H1 (cell line): ENCODE results near the gene MYBPH. TPM values are rescaled to one million over a fixed set of nuclear protein-coding genes. Genes with fewer than 3 reads are reported as not detected.

Source experiments
- CTCF ChIA-PET: fragments of 300-600 bp; sonication (Branson Sonifier 250); formaldehyde crosslinking; loops from one replicate; lab custom pipeline; 2021; ENCODE audit not compliant: partially characterized antibody; lab: Charles Lee
- POLR2A ChIA-PET: fragments of 300-600 bp; sonication (Branson Sonifier 250); formaldehyde crosslinking; loops from one replicate; lab custom pipeline; 2021; ENCODE audit warnings: inconsistent platforms; ENCODE audit not compliant: partially characterized antibody; lab: Charles Lee
- DNase-seq, 2 experiments: peaks; one replicate each; pipeline versions ENCODE4 v3.0.0 to v3.0.0-alpha.2; 2010 to 2022; ENCODE audit warnings: low spot score in 2 of 2, low read depth in 1 of 2, mixed read lengths in 1 of 2
- FAIRE-seq: peaks from 2 replicates; lab custom pipeline; 2011; peaks lifted over from hg19 to GRCh38; lab: Jason Lieb, UNC
- H2AFZ ChIP-seq: 2 replicates; pipeline ENCODE4 v1.8.1; 2012; ENCODE audit warnings: low read length, inconsistent platforms
- H2AK5ac ChIP-seq: 2 replicates; pipeline ENCODE4 v1.6.1; 2013; ENCODE audit warnings: low read depth, low read length
- H2BK120ac ChIP-seq: replicated peaks from 2 replicates; pipeline ENCODE3; 2013; ENCODE audit warnings: low read depth, low read length, inconsistent platforms
- H2BK12ac ChIP-seq: 2 replicates; pipeline ENCODE4 v1.6.1; 2013; ENCODE audit warnings: low read depth, low read length
- H2BK15ac ChIP-seq: 2 replicates; pipeline ENCODE4 v1.6.1; 2013; ENCODE audit warnings: low read length
- H2BK20ac ChIP-seq: 2 replicates; pipeline ENCODE4 v1.6.1; 2013; ENCODE audit warnings: low read length
- H2BK5ac ChIP-seq: 2 replicates; pipeline ENCODE4 v1.6.1; 2013; ENCODE audit warnings: low read depth, low read length
- H3K14ac ChIP-seq: 2 replicates; pipeline ENCODE4 v1.6.1; 2013; ENCODE audit warnings: inconsistent platforms; ENCODE audit not compliant: insufficient read length
- H3K18ac ChIP-seq: 2 replicates; pipeline ENCODE4 v1.6.1; 2013; ENCODE audit warnings: low read length; ENCODE audit errors: extremely low read depth
- H3K23ac ChIP-seq: 2 replicates; pipeline ENCODE4 v1.6.1; 2013; ENCODE audit warnings: inconsistent platforms; ENCODE audit not compliant: insufficient read length
- H3K23me2 ChIP-seq: 2 replicates; pipeline ENCODE4 v1.6.1; 2013; ENCODE audit warnings: low read depth, low read length
- H3K27ac ChIP-seq: 2 replicates; pipeline ENCODE4 v1.6.1; 2011; ENCODE audit warnings: low read depth, low read length, inconsistent platforms
- H3K27me3 ChIP-seq, 4 experiments: replicated peaks in 1 of 4; 1 replicate in 1 of 4; 2 replicates in 3 of 4; pipeline versions ENCODE4 v1.6.1 to v1.8.1; 2011 to 2013; ENCODE audit warnings: low read length in 3 of 4, mild to moderate bottlenecking in 3 of 4, inconsistent platforms in 2 of 4, mixed read lengths in 2 of 4, moderate library complexity in 1 of 4; ENCODE audit not compliant: control insufficient read depth in 3 of 4, insufficient read depth in 3 of 4; ENCODE audit errors: extremely low read depth in 1 of 4
- H3K36me3 ChIP-seq, 4 experiments: 2 replicates each; pipeline versions ENCODE4 v1.6.1 to v1.8.1; 2011 to 2013; ENCODE audit warnings: mild to moderate bottlenecking in 4 of 4, low read length in 3 of 4, moderate library complexity in 2 of 4, control low read depth in 1 of 4, inconsistent platforms in 1 of 4; ENCODE audit not compliant: insufficient read depth in 4 of 4, control insufficient read depth in 2 of 4
- H3K4ac ChIP-seq: replicated peaks from 2 replicates; pipeline ENCODE3; 2013; ENCODE audit warnings: low read length, low read depth, mixed read lengths, inconsistent platforms; ENCODE audit not compliant: insufficient read length
- H3K4me1 ChIP-seq, 4 experiments: replicated peaks in 1 of 4; 1 replicate in 1 of 4; 2 replicates in 3 of 4; pipeline versions ENCODE4 v1.6.1 to v1.8.1; 2011 to 2013; ENCODE audit warnings: low read length in 3 of 4, inconsistent platforms in 2 of 4, mixed read lengths in 1 of 4; ENCODE audit not compliant: insufficient read depth in 4 of 4, control insufficient read depth in 3 of 4
- H3K4me2 ChIP-seq, 2 experiments: 2 replicates each; pipeline versions ENCODE4 v1.6.1 to v1.8.1; 2011 to 2013; ENCODE audit warnings: low read depth in 2 of 2, low read length in 2 of 2, control low read depth in 1 of 2, inconsistent platforms in 1 of 2, mild to moderate bottlenecking in 1 of 2; ENCODE audit not compliant: insufficient read depth in 1 of 2
- H3K4me3 ChIP-seq, 4 experiments: fragments of 200-600, 300-600 bp in 1 of 4; sonication (generic), shearing (Covaris generic), sonication (Bioruptor Twin) in 1 of 4; 2 replicates each; pipeline versions ENCODE4 v1.5.1 to v1.8.1; 2011 to 2016; ENCODE audit warnings: low read length in 4 of 4, low read depth in 3 of 4, control low read depth in 2 of 4, inconsistent platforms in 2 of 4, mild to moderate bottlenecking in 2 of 4, mixed read lengths in 1 of 4, moderate library complexity in 1 of 4; ENCODE audit not compliant: insufficient read depth in 2 of 4; ENCODE audit errors: extremely low read depth in 1 of 4
- H3K56ac ChIP-seq: replicated peaks from 2 replicates; pipeline ENCODE3; 2013; ENCODE audit warnings: low read depth, mild to moderate bottlenecking, mixed read lengths, low read length, inconsistent platforms; ENCODE audit not compliant: insufficient read length
- H3K79me1 ChIP-seq: 2 replicates; pipeline ENCODE4 v1.6.1; 2013; ENCODE audit warnings: low read depth, low read length, control low read depth
- H3K79me2 ChIP-seq, 2 experiments: 2 replicates each; pipeline versions ENCODE4 v1.6.1 to v1.8.1; 2012 to 2013; ENCODE audit warnings: low read length in 2 of 2, mild to moderate bottlenecking in 2 of 2, inconsistent platforms in 1 of 2; ENCODE audit not compliant: insufficient read depth in 2 of 2, control insufficient read depth in 1 of 2
- H3K9ac ChIP-seq, 4 experiments: replicated peaks in 1 of 4; 1 replicate in 1 of 4; 2 replicates in 3 of 4; pipeline versions ENCODE4 v1.6.1 to v1.8.1; 2011 to 2013; ENCODE audit warnings: low read depth in 3 of 4, low read length in 3 of 4, control low read depth in 2 of 4, mild to moderate bottlenecking in 2 of 4, moderate library complexity in 2 of 4, inconsistent platforms in 1 of 4; ENCODE audit errors: extremely low read depth in 1 of 4
- H3K9me3 ChIP-seq, 2 experiments: 2 replicates each; pipeline versions ENCODE4 v1.6.1 to v1.8.1; 2012 to 2013; ENCODE audit warnings: mild to moderate bottlenecking in 2 of 2, moderate library complexity in 2 of 2, control low read depth in 1 of 2, inconsistent platforms in 1 of 2, low read depth in 1 of 2, low read length in 1 of 2, mixed read lengths in 1 of 2; ENCODE audit not compliant: insufficient read depth in 2 of 2
- H4K20me1 ChIP-seq, 2 experiments: replicated peaks in 1 of 2; 2 replicates each; pipeline versions ENCODE3 to v1.8.1; 2011 to 2013; ENCODE audit warnings: inconsistent platforms in 2 of 2, low read length in 2 of 2, mild to moderate bottlenecking in 1 of 2; ENCODE audit not compliant: insufficient read depth in 2 of 2, control insufficient read depth in 1 of 2
- H4K5ac ChIP-seq: 2 replicates; pipeline ENCODE4 v1.6.1; 2013; ENCODE audit warnings: low read length, low read depth, mixed read lengths, inconsistent platforms; ENCODE audit not compliant: insufficient read length
- H4K8ac ChIP-seq: 2 replicates; pipeline ENCODE4 v1.8.0; 2013; ENCODE audit warnings: mild to moderate bottlenecking, moderate library complexity, low read length, inconsistent platforms; ENCODE audit not compliant: insufficient read depth; ENCODE audit errors: extremely low read depth
- H4K91ac ChIP-seq: replicated peaks from 2 replicates; pipeline ENCODE3; 2013; ENCODE audit warnings: low read length, mixed read lengths, inconsistent platforms; ENCODE audit not compliant: insufficient read length
- RBBP5 ChIP-seq: IDR thresholded peaks from 2 replicates; pipeline ENCODE4 v1.7.1; 2012; ENCODE audit warnings: low read depth, mild to moderate bottlenecking, inconsistent platforms, low read length, moderate library complexity, borderline replicate concordance
- WGBS, 2 experiments: shearing (Covaris generic) in 1 of 2; methylation state at CpG; one replicate each; pipeline versions ENCODE4 v1.1.6 to v1.1.7; 2013 to 2015; ENCODE audit warnings: low lambda C conversion rate in 2 of 2, mixed read lengths in 2 of 2, inconsistent platforms in 1 of 2, low coverage in 1 of 2, missing lambda C conversion rate in 1 of 2; ENCODE audit not compliant: insufficient replicate concordance in 2 of 2, insufficient coverage in 1 of 2, insufficient read length in 1 of 2; ENCODE audit errors: extremely low coverage in 1 of 2, missing lambda C conversion rate in 1 of 2; 5-methylcytosine and 5-hydroxymethylcytosine counted together
- polyA plus RNA-seq, 7 experiments: library from polyadenylated mRNA; depleted of rRNA in 3 of 7; stranded (reverse) in 5 of 7; unstranded in 2 of 7; fragments of >200 nt in 5 of 7; fragments of 200-250 nt in 2 of 7; gene quantifications; 1 replicate in 5 of 7; 2 replicates in 1 of 7; 4 replicates in 1 of 7; pipeline versions ENCODE4 v1.2.1 to v1.2.3, GENCODE V29; 2011 to 2013; ENCODE audit warnings: missing spikeins in 2 of 7, mixed read lengths in 2 of 7
- total RNA-seq: library from RNA; stranded (reverse); fragmentation: NEBNext Ultra II Directional; extraction: Animal tissue kit (Norgen Biotek cat#: 25700); gene quantifications from 2 replicates; pipeline ENCODE4 v1.2.1, GENCODE V29; 2021

MYBPH gene
- total and polyA plus RNA-seq, 2 of the 8 experiments (the other 6 are each of a cell fraction or from before 2014, with no cell fraction given), result not detected

- WGBS, 2 experiments, result 83% methylated on average over 9 of the region's 9 CpGs; no CpG with 5 or more reads in 1 of the 2 experiments
- H3K4me3 ChIP-seq, result no peak overlapping the region
- CTCF ChIA-PET, result interaction anchor here (0.9 to 49.1 kb wide), 11 partner anchors 14 to 136 kb away, joined by 3 to 1071 read pairs (median 28); partner anchors contain the start of genes MYOG and PPFIA4
- no peak for TF ChIP-seq RBBP5
These were observed 44.0 kb downstream of the MYBPH start for GRCh38 chr1:203131548-203132200.

More at GRCh38 chr1:203131548-203132200, 44.0 kb downstream of the MYBPH start:
- Histone ChIP-seq H4K91ac (no peak overlapping the region), H2BK5ac (no peak overlapping the region), H2AK5ac (no peak overlapping the region), H2BK12ac (no peak overlapping the region), H3K9ac (no peak overlapping the region), H3K23ac (no peak overlapping the region), H3K56ac (no peak overlapping the region), H4K8ac (no peak overlapping the region; the same call in 1 of the 2 replicates), H3K79me1 (no peaks in the 10 kb centered on the region), H2BK15ac (no peak overlapping the region), H2AFZ (no peak overlapping the region), H4K5ac (no peak overlapping the region), H2BK120ac (no peak overlapping the region), H3K4me1 (peaks cover 0 to 26% (median 15%) of the 10 kb centered on the region in 4 experiments; a peak in 6 of 7 replicates), H3K27me3 (peaks cover 5 to 29% (median 16%) of the 10 kb centered on the region in 4 experiments), H3K4me2 (no peak overlapping the region), H3K18ac (no peak overlapping the region), H3K14ac (no peak overlapping the region), H3K9me3 (no peaks in the 10 kb centered on the region), H2BK20ac (no peak overlapping the region), H3K23me2 (peaks cover 2% of the 10 kb centered on the region; the same call in 1 of the 2 replicates), H3K79me2 (no peaks in the 10 kb centered on the region), H4K20me1 (peaks cover 0 to 1% of the 10 kb centered on the region in 2 experiments), H3K4ac (no peak overlapping the region), H3K36me3 (no peaks in the 10 kb centered on the region), H3K27ac (no peak overlapping the region)
- DNase-seq (no peak), FAIRE-seq (no peak)
- POLR2A ChIA-PET, result interaction anchor here (1.3 kb wide), 1 partner anchor 11 kb away, joined by 3 read pairs; no protein-coding TSS in a partner anchor
